ENCODE measurements around the gene BLTP2.
"Not testable (repeated sequence)": the region's sequence is repeated elsewhere in the genome, so short reads cannot be mapped to it uniquely, and the experiment has no call there.

The BLTP2 gene

DNA sequence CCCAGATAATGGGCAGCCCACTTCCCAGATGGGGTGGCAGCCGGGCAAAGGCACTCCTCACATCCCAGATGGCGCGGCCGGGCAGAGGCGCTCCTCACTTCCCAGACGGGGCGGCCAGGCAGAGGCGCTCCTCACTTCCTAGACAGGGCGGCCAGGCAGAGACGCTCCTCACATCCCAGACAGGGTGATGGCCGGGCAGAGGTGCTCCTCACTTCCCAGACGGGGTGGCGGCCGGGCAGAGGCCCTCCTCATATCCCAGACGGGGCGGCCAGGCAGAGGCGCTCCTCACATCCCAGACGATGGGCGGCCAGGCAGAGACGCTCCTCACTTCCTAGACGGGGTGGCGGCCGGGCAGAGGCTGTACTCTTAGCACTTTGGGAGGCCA lies 14.5 kb upstream of the BLTP2 start:
- H2BK15ac ChIP-seq (ENCODE audit: low read depth, poor library complexity, severe bottlenecking); H3K9ac ChIP-seq (ENCODE audit: low read length); H3K4ac ChIP-seq (ENCODE audit: low read depth in 1 of 2, low read length in 2 of 2); H2AFZ ChIP-seq (ENCODE audit: low read depth, low read length); H3K27me3 ChIP-seq (ENCODE audit: control insufficient read depth in 1 of 2, insufficient read depth in 1 of 2, low read length in 2 of 2); H4K8ac ChIP-seq (ENCODE audit: low read length); H3K18ac ChIP-seq (ENCODE audit: low read depth in 1 of 2, low read length in 2 of 2); H4K91ac ChIP-seq (ENCODE audit: low read length); H3K4me3 ChIP-seq (ENCODE audit: insufficient read depth in 1 of 2, low read depth in 1 of 2, low read length in 2 of 2); H3K4me1 ChIP-seq (ENCODE audit: control insufficient read depth, insufficient read depth, low read depth, low read length); H2BK5ac ChIP-seq (ENCODE audit: low read depth, low read length, poor library complexity, severe bottlenecking); H3K23ac ChIP-seq (ENCODE audit: low read length in 2 of 2); H2AK5ac ChIP-seq (ENCODE audit: low read length, severe bottlenecking); H3K27ac ChIP-seq (ENCODE audit: low read length, poor library complexity, severe bottlenecking); H3K4me2 ChIP-seq (ENCODE audit: low read length, poor library complexity, severe bottlenecking); H2BK12ac ChIP-seq (ENCODE audit: low read length in 2 of 2); H3K14ac ChIP-seq (ENCODE audit: low read length in 2 of 2); DNase-seq; H2BK120ac ChIP-seq (ENCODE audit: low read depth, low read length); H3K9me3 ChIP-seq (ENCODE audit: control insufficient read depth, low read length): not testable (repeated sequence)
- Histone ChIP-seq H3K36me3 (ENCODE audit: control insufficient read depth in 1 of 2, insufficient read depth in 2 of 2, low read depth in 1 of 2, low read length in 2 of 2) (peaks cover 27 to 32% of the 10 kb centered on the region in 2 experiments), H3K79me1 (replicated peaks; ENCODE audit: low read length, poor library complexity, severe bottlenecking) (peaks cover 10% of the 10 kb centered on the region)
- WGBS: 97% methylated on average over 23 of the region's 23 CpGs

GRCh38 chr17:28658766-28659496 lies 14.0 kb upstream of the BLTP2 start:
- not testable (repeated sequence) for H4K8ac ChIP-seq (ENCODE audit: low read length); H3K27me3 ChIP-seq (ENCODE audit: control insufficient read depth in 1 of 2, insufficient read depth in 1 of 2, low read length in 2 of 2); H2AFZ ChIP-seq (ENCODE audit: low read depth, low read length); H2BK120ac ChIP-seq (ENCODE audit: low read depth, low read length); H3K23ac ChIP-seq (ENCODE audit: low read length in 2 of 2); H3K9me3 ChIP-seq (ENCODE audit: control insufficient read depth, low read length); H3K4ac ChIP-seq (ENCODE audit: low read depth in 1 of 2, low read length in 2 of 2); H2BK5ac ChIP-seq (ENCODE audit: low read depth, low read length, poor library complexity, severe bottlenecking); H3K4me2 ChIP-seq (ENCODE audit: low read length, poor library complexity, severe bottlenecking); DNase-seq; H4K91ac ChIP-seq (ENCODE audit: low read length); H3K27ac ChIP-seq (ENCODE audit: low read length, poor library complexity, severe bottlenecking); H3K9ac ChIP-seq (ENCODE audit: low read length); H3K14ac ChIP-seq (ENCODE audit: low read length in 2 of 2); H3K4me1 ChIP-seq (ENCODE audit: control insufficient read depth, insufficient read depth, low read depth, low read length); H3K4me3 ChIP-seq (ENCODE audit: insufficient read depth in 1 of 2, low read depth in 1 of 2, low read length in 2 of 2); H2BK12ac ChIP-seq (ENCODE audit: low read length in 2 of 2); H3K18ac ChIP-seq (ENCODE audit: low read depth in 1 of 2, low read length in 2 of 2); H2AK5ac ChIP-seq (ENCODE audit: low read length, severe bottlenecking); H2BK15ac ChIP-seq (ENCODE audit: low read depth, poor library complexity, severe bottlenecking)
- peaks cover 10% of the 10 kb centered on the region for H3K79me1 ChIP-seq (replicated peaks; ENCODE audit: low read length, poor library complexity, severe bottlenecking)
- 97% methylated on average over 44 of the region's 46 CpGs for WGBS
- H3K36me3 ChIP-seq (ENCODE audit: control insufficient read depth in 1 of 2, insufficient read depth in 2 of 2, low read depth in 1 of 2, low read length in 2 of 2): peaks cover 29 to 32% of the 10 kb centered on the region in 2 experiments

GRCh38 chr17:28658342-28658741 lies 13.4 kb upstream of the BLTP2 start:
- peaks cover 11% of the 10 kb centered on the region for H3K79me1 ChIP-seq (replicated peaks; ENCODE audit: low read length, poor library complexity, severe bottlenecking)
- H2BK15ac ChIP-seq (ENCODE audit: low read depth, poor library complexity, severe bottlenecking); H3K4me2 ChIP-seq (ENCODE audit: low read length, poor library complexity, severe bottlenecking); H3K27ac ChIP-seq (ENCODE audit: low read length, poor library complexity, severe bottlenecking); H3K4ac ChIP-seq (ENCODE audit: low read depth in 1 of 2, low read length in 2 of 2); H2BK12ac ChIP-seq (ENCODE audit: low read length in 2 of 2); H3K4me1 ChIP-seq (ENCODE audit: control insufficient read depth, insufficient read depth, low read depth, low read length); H3K14ac ChIP-seq (ENCODE audit: low read length in 2 of 2); H3K9me3 ChIP-seq (ENCODE audit: control insufficient read depth, low read length); H3K4me3 ChIP-seq (ENCODE audit: insufficient read depth in 1 of 2, low read depth in 1 of 2, low read length in 2 of 2); H3K23ac ChIP-seq (ENCODE audit: low read length in 2 of 2); H4K91ac ChIP-seq (ENCODE audit: low read length); H3K9ac ChIP-seq (ENCODE audit: low read length); DNase-seq; H3K27me3 ChIP-seq (ENCODE audit: control insufficient read depth in 1 of 2, insufficient read depth in 1 of 2, low read length in 2 of 2); H4K8ac ChIP-seq (ENCODE audit: low read length); H3K18ac ChIP-seq (ENCODE audit: low read depth in 1 of 2, low read length in 2 of 2); H2BK5ac ChIP-seq (ENCODE audit: low read depth, low read length, poor library complexity, severe bottlenecking); H2BK120ac ChIP-seq (ENCODE audit: low read depth, low read length); H2AK5ac ChIP-seq (ENCODE audit: low read length, severe bottlenecking); H2AFZ ChIP-seq (ENCODE audit: low read depth, low read length): not testable (repeated sequence)
- peaks cover 35% of the 10 kb centered on the region in 2 experiments for H3K36me3 ChIP-seq (ENCODE audit: control insufficient read depth in 1 of 2, insufficient read depth in 2 of 2, low read depth in 1 of 2, low read length in 2 of 2)
- 98% methylated on average over 3 of the region's 8 CpGs for WGBS

DNA sequence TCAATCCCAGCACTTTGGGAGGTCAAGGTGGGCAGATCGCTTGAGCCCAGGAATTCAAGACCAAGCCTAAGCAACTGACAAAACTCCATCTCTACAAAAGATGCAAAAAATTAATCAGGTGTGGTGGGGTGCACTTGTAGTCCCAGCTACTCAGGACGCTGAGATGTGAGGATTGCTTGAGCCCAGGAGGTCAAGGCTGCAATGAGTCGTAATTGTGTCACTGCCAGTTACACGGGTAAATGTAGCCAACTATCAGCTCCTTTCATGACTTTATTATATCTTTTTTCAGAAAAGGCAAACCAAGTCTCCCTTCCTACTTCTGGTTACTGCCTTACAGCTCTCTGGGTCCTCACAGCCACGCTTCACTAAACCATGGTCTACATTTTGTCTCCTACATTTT lies 12.8 kb upstream of the BLTP2 start:
- Histone ChIP-seq H2AFZ (ENCODE audit: low read depth, low read length) (no peak overlapping the region), H2BK120ac (ENCODE audit: low read depth, low read length) (no peak overlapping the region), H3K36me3 (ENCODE audit: control insufficient read depth in 1 of 2, insufficient read depth in 2 of 2, low read depth in 1 of 2, low read length in 2 of 2) (peaks cover 37 to 41% of the 10 kb centered on the region in 2 experiments), H3K9me3 (ENCODE audit: control insufficient read depth, low read length) (no peaks in the 10 kb centered on the region), H4K91ac (ENCODE audit: low read length) (no peak overlapping the region), H2AK5ac (ENCODE audit: low read length, severe bottlenecking) (no peak overlapping the region), H3K4me2 (ENCODE audit: low read length, poor library complexity, severe bottlenecking) (no peak overlapping the region), H3K27ac (ENCODE audit: low read length, poor library complexity, severe bottlenecking) (no peak overlapping the region), H3K18ac (ENCODE audit: low read depth in 1 of 2, low read length in 2 of 2) (no peak overlapping the region), H3K27me3 (ENCODE audit: control insufficient read depth in 1 of 2, insufficient read depth in 1 of 2, low read length in 2 of 2) (no peaks in the 10 kb centered on the region), H3K4ac (ENCODE audit: low read depth in 1 of 2, low read length in 2 of 2) (no peak overlapping the region), H3K4me3 (ENCODE audit: insufficient read depth in 1 of 2, low read depth in 1 of 2, low read length in 2 of 2) (no peak overlapping the region), H2BK12ac (ENCODE audit: low read length in 2 of 2) (no peak overlapping the region), H2BK15ac (ENCODE audit: low read depth, poor library complexity, severe bottlenecking) (no peak overlapping the region), H3K4me1 (ENCODE audit: control insufficient read depth, insufficient read depth, low read depth, low read length) (peaks cover 4% of the 10 kb centered on the region), H3K23ac (ENCODE audit: low read length in 2 of 2) (no peak overlapping the region), H2BK5ac (ENCODE audit: low read depth, low read length, poor library complexity, severe bottlenecking) (no peak overlapping the region), H3K9ac (ENCODE audit: low read length) (peak overlapping the region; percentile 37), H3K79me1 (replicated peaks; ENCODE audit: low read length, poor library complexity, severe bottlenecking) (peaks cover 13% of the 10 kb centered on the region), H3K14ac (ENCODE audit: low read length in 2 of 2) (no peak overlapping the region), H4K8ac (ENCODE audit: low read length) (no peak overlapping the region)
- WGBS: 71% methylated on average over 5 of the region's 5 CpGs
- peak; percentile 39 for DNase-seq
